Keratinocyte (primary cell): ENCODE data around the gene ZSCAN26. TPM values are rescaled to one million over a fixed set of nuclear protein-coding genes. Genes with fewer than 3 reads are reported as not detected.

Experiments
- DNase-seq: peaks from one replicate; pipeline ENCODE4 v3.0.0-alpha.2; 2011; ENCODE audit warnings: low read depth, missing footprints, low spot score
- FAIRE-seq: peaks from 2 replicates; lab custom pipeline; 2011; peaks lifted over from hg19 to GRCh38; lab: Jason Lieb, UNC
- H2AFZ ChIP-seq: 2 replicates; pipeline ENCODE4 v1.6.0; 2012; ENCODE audit warnings: low read length, control low read depth, inconsistent platforms; ENCODE audit not compliant: control insufficient read depth
- H3K27ac ChIP-seq: 2 replicates; pipeline ENCODE4 v1.5.1; 2011; ENCODE audit warnings: low read length; ENCODE audit not compliant: control insufficient read depth, insufficient read depth
- H3K27me3 ChIP-seq: 3 replicates; pipeline ENCODE4 v1.6.0; 2011; ENCODE audit warnings: low read length; ENCODE audit not compliant: control insufficient read depth, insufficient read depth; ENCODE audit errors: extremely low read depth
- H3K36me3 ChIP-seq, 2 experiments: 2 replicates in 1 of 2; 3 replicates in 1 of 2; pipeline ENCODE4 v1.5.1; 2011; ENCODE audit warnings: low read length in 2 of 2, mild to moderate bottlenecking in 1 of 2; ENCODE audit not compliant: control insufficient read depth in 2 of 2, insufficient read depth in 2 of 2; ENCODE audit errors: extremely low read depth in 1 of 2
- H3K4me1 ChIP-seq: 3 replicates; pipeline ENCODE4 v1.5.1; 2011; ENCODE audit warnings: low read length; ENCODE audit not compliant: control insufficient read depth, insufficient read depth; ENCODE audit errors: extremely low read depth
- H3K4me2 ChIP-seq: 3 replicates; pipeline ENCODE4 v1.6.0; 2011; ENCODE audit warnings: low read depth, low read length; ENCODE audit not compliant: control insufficient read depth, insufficient read depth; ENCODE audit errors: extremely low read depth
- H3K4me3 ChIP-seq, 3 experiments: fragments of 200-600 bp in 1 of 3; sonication (generic) in 1 of 3; 2 replicates in 2 of 3; 3 replicates in 1 of 3; pipeline ENCODE4 v1.5.1; 2011 to 2016; ENCODE audit warnings: low read length in 3 of 3, mild to moderate bottlenecking in 3 of 3, control low read depth in 2 of 3, inconsistent platforms in 1 of 3, low read depth in 1 of 3, mixed read lengths in 1 of 3, mixed run types in 1 of 3, moderate library complexity in 1 of 3; ENCODE audit not compliant: control insufficient read depth in 2 of 3, insufficient read depth in 2 of 3; ENCODE audit errors: extremely low read depth in 1 of 3
- H3K79me2 ChIP-seq: 2 replicates; pipeline ENCODE4 v1.6.0; 2012; ENCODE audit warnings: low read length; ENCODE audit not compliant: control insufficient read depth, insufficient read depth
- H3K9ac ChIP-seq: 3 replicates; pipeline ENCODE4 v1.6.0; 2011; ENCODE audit warnings: low read length; ENCODE audit not compliant: control insufficient read depth, insufficient read depth; ENCODE audit errors: extremely low read depth
- H3K9me1 ChIP-seq: 3 replicates; pipeline ENCODE4 v1.6.0; 2011; ENCODE audit warnings: low read length; ENCODE audit not compliant: control insufficient read depth, insufficient read depth; ENCODE audit errors: extremely low read depth
- H3K9me3 ChIP-seq: 2 replicates; pipeline ENCODE4 v1.5.1; 2012; ENCODE audit warnings: low read depth, low read length; ENCODE audit not compliant: control insufficient read depth
- H4K20me1 ChIP-seq: 3 replicates; pipeline ENCODE4 v1.6.0; 2011; ENCODE audit warnings: low read length; ENCODE audit not compliant: control insufficient read depth, insufficient read depth; ENCODE audit errors: extremely low read depth
- CTCF ChIP-seq, 3 experiments: IDR thresholded peaks in 1 of 3; conservative IDR thresholded peaks in 1 of 3; optimal IDR thresholded peaks in 1 of 3; 2 replicates in 2 of 3; 3 replicates in 1 of 3; pipeline versions ENCODE3 to v1.5.1; 2011; ENCODE audit warnings: low read length in 3 of 3, mild to moderate bottlenecking in 3 of 3, moderate library complexity in 2 of 3, control low read depth in 1 of 3, inconsistent platforms in 1 of 3; ENCODE audit not compliant: insufficient read depth in 2 of 3; ENCODE audit errors: extremely low read depth in 1 of 3
- EZH2 ChIP-seq: IDR thresholded peaks from one replicate; pipeline ENCODE4 v1.6.1; 2012; ENCODE audit warnings: inconsistent platforms, mild to moderate bottlenecking, low read length, moderate library complexity
- dilution Hi-C: fragments of 300-500 bp; cut with MboI; formaldehyde crosslinking; loops from one replicate; pipeline ENCODE4 v1.7.0; 2020; ENCODE audit warnings: low sequenced_read_pairs; ENCODE audit not compliant: extremely low pct_ligation_motif_present
- polyA plus RNA-seq, 5 experiments: library from polyadenylated mRNA; depleted of rRNA in 3 of 5; stranded (reverse) in 3 of 5; stranded (forward) in 1 of 5; unstranded in 1 of 5; fragments of >200 nt; gene quantifications; 1 replicate in 1 of 5; 2 replicates in 3 of 5; 3 replicates in 1 of 5; pipeline versions ENCODE4 v1.2.1 to v1.2.3, GENCODE V29; 2011 to 2012; ENCODE audit warnings: missing spikeins in 2 of 5, low read depth in 1 of 5, low replicate concordance in 1 of 5
- small RNA-seq, 3 experiments: library from RNA; depleted of rRNA; stranded (forward); fragments of <200 nt; gene quantifications; one replicate each; pipeline ENCODE3, GENCODE V24; 2012; ENCODE audit warnings: low read depth in 3 of 3, low replicate concordance in 1 of 3; ENCODE audit not compliant: insufficient read length in 3 of 3

ZSCAN26 gene
- polyA plus RNA-seq, 1 donor (not counting 4 experiments of a cell fraction or from before 2014, with no cell fraction given): 9.8 TPM

GRCh38 chr6:28323813-28324424 is 57.0 kb downstream of the ZSCAN26 start:
- Histone ChIP-seq H3K9me1 (no peaks in the 10 kb centered on the region), H4K20me1 (no peaks in the 10 kb centered on the region), H3K4me2 (no peak overlapping the region), H3K4me1 (no peaks in the 10 kb centered on the region), H3K27ac (no peak overlapping the region), H3K9ac (no peak overlapping the region), H3K79me2 (no peaks in the 10 kb centered on the region), H2AFZ (no peak overlapping the region), H3K4me3 (no peak overlapping the region), H3K9me3 (peaks cover 13% of the 10 kb centered on the region), H3K36me3 (peaks cover 3 to 11% of the 10 kb centered on the region in 2 experiments), H3K27me3 (no peaks in the 10 kb centered on the region)
- FAIRE-seq (no peak), DNase-seq (no peak)
- TF ChIP-seq CTCF (optimal IDR thresholded peaks at IDR 0.05 in 1 of 3, IDR thresholded peaks at IDR 0.05 in 1 of 3, conservative IDR thresholded peaks at IDR 0.05 in 1 of 3; ENCODE audit: extremely low read depth in 1 of 3, insufficient read depth in 2 of 3, low read length in 3 of 3) (no peak), EZH2 (no peak)
- dilution Hi-C loops: no loop called here

- Histone ChIP-seq H3K27me3 (no peaks in the 10 kb centered on the region), H3K4me1 (no peaks in the 10 kb centered on the region), H3K27ac (no peak overlapping the region), H3K79me2 (no peaks in the 10 kb centered on the region), H3K4me3 (no peak overlapping the region), H3K9ac (no peak overlapping the region), H3K9me1 (no peaks in the 10 kb centered on the region), H4K20me1 (no peaks in the 10 kb centered on the region), H3K36me3 (peaks cover 3 to 11% of the 10 kb centered on the region in 2 experiments), H3K4me2 (no peak overlapping the region), H2AFZ (no peak overlapping the region), H3K9me3 (peaks cover 13% of the 10 kb centered on the region)
- DNase-seq: no peak
- TF ChIP-seq EZH2 (no peak), CTCF (optimal IDR thresholded peaks at IDR 0.05 in 1 of 3, IDR thresholded peaks at IDR 0.05 in 1 of 3, conservative IDR thresholded peaks at IDR 0.05 in 1 of 3; ENCODE audit: extremely low read depth in 1 of 3, insufficient read depth in 2 of 3, low read length in 3 of 3) (no peak)
- dilution Hi-C loops: no loop called here
- FAIRE-seq: no peak
These were observed 59.5 kb downstream of the ZSCAN26 start for GRCh38 chr6:28326371-28326948.

Small RNA genes lying within 50 kb of the gene (small RNA-seq; reads per million reads assigned to genes)
- gene AL021997.1 (0 reads per million in 3 experiments), gene AL021997.2 (0 reads per million in 3 experiments)

Other genes starting within 250 kb of the ZSCAN26 start
- gene ZNF165, start 186.6 kb upstream of the ZSCAN26 start, polyA plus RNA-seq: 1.1 to 3.6 TPM (median 2.1 TPM) in 3 replicates
- gene ZSCAN16, start 142.5 kb upstream of the ZSCAN26 start, polyA plus RNA-seq: 0.99 to 1.5 TPM (median 1.0 TPM) in 3 replicates
- gene ZKSCAN8, start 125.3 kb upstream of the ZSCAN26 start, polyA plus RNA-seq: 5.4 to 6.4 TPM (median 5.7 TPM) in 3 replicates
- 8.3 to 15.9 TPM (median 12.0 TPM) in 3 replicates for gene ZSCAN9, start 41.9 kb upstream of the ZSCAN26 start, polyA plus RNA-seq
- gene ZKSCAN4, start 14.9 kb upstream of the ZSCAN26 start, polyA plus RNA-seq: 2.6 to 3.5 TPM (median 2.9 TPM) in 3 replicates
- gene NKAPL, start 7.8 kb upstream of the ZSCAN26 start, polyA plus RNA-seq: 0.25 to 0.35 TPM (median 0.31 TPM) in 3 replicates
- 2.1 to 3.6 TPM (median 3.1 TPM) in 3 replicates for gene PGBD1, start 14.4 kb downstream of the ZSCAN26 start, polyA plus RNA-seq
- 14.4 to 21.7 TPM (median 15.8 TPM) in 3 replicates for gene ZSCAN31, start 69.0 kb downstream of the ZSCAN26 start, polyA plus RNA-seq
- gene ZKSCAN3, start 82.8 kb downstream of the ZSCAN26 start, polyA plus RNA-seq: 2.2 to 3.1 TPM (median 2.9 TPM) in 3 replicates
- gene ZSCAN12, start 132.6 kb downstream of the ZSCAN26 start, polyA plus RNA-seq: 2.5 to 4.0 TPM (median 2.7 TPM) in 3 replicates
- gene ZSCAN23, start 176.3 kb downstream of the ZSCAN26 start, polyA plus RNA-seq: 1.2 to 2.1 TPM (median 1.8 TPM) in 3 replicates
- not detected in 3 replicates for gene GPX6, start 248.7 kb downstream of the ZSCAN26 start, polyA plus RNA-seq